IMR-90 (cell line): Measurements from ENCODE around the gene ANKRD16. TPM values are rescaled to one million over a fixed set of nuclear protein-coding genes. Genes with fewer than 3 reads are reported as not detected.

ENCODE experiments used
- ATAC-seq: fragments of 200-7000 bp; cut with Tn5 transposase; 2 replicates; pipeline ENCODE4 v1.9.1; 2020; ENCODE audit warnings: low read depth, mild to moderate bottlenecking, moderate library complexity
- BruUV-seq: library from RNA; stranded (reverse); fragments of 400-500 nt; replicated peaks from 2 replicates; lab custom pipeline; 2021; lab: Mats Ljungman, UMichigan
- CTCF ChIA-PET: fragments of 300-600 bp; formaldehyde crosslinking; extraction: SDS; loops from one replicate; lab custom pipeline; 2021; ENCODE audit warnings: antibody characterized with exemption; lab: Yijun Ruan, JAX
- POLR2A ChIA-PET: fragments of 300-600 bp; sonication (Branson Sonifier 250); formaldehyde crosslinking; loops from one replicate; lab custom pipeline; 2022; ENCODE audit warnings: antibody characterized with exemption; ENCODE audit not compliant: unreplicated experiment; lab: Charles Lee
- DNase-seq: peaks from one replicate; pipeline ENCODE4 v3.0.0; 2013
- H2AFZ ChIP-seq: replicated peaks from 2 replicates; pipeline ENCODE3; 2013; ENCODE audit warnings: low read length, mild to moderate bottlenecking; ENCODE audit not compliant: poor library complexity
- H2AK5ac ChIP-seq: 2 replicates; pipeline ENCODE4 v1.6.1; 2013; ENCODE audit warnings: low read depth, low read length, inconsistent platforms
- H2AK9ac ChIP-seq: replicated peaks from 2 replicates; pipeline ENCODE3; 2013; ENCODE audit warnings: mild to moderate bottlenecking, low read depth, low read length, moderate library complexity; ENCODE audit not compliant: poor library complexity
- H2BK120ac ChIP-seq: 2 replicates; pipeline ENCODE4 v1.6.1; 2013; ENCODE audit warnings: low read depth, low read length, inconsistent platforms
- H2BK15ac ChIP-seq: 3 replicates; pipeline ENCODE4 v1.6.1; 2013; ENCODE audit warnings: low read depth, low read length, inconsistent platforms
- H2BK20ac ChIP-seq: 2 replicates; pipeline ENCODE4 v1.6.1; 2013; ENCODE audit warnings: low read depth, mild to moderate bottlenecking, inconsistent platforms, low read length, moderate library complexity
- H2BK5ac ChIP-seq: 2 replicates; pipeline ENCODE4 v1.6.1; 2013; ENCODE audit warnings: mild to moderate bottlenecking, low read depth, low read length, inconsistent platforms; ENCODE audit not compliant: poor library complexity, severe bottlenecking
- H3K14ac ChIP-seq: replicated peaks from 2 replicates; pipeline ENCODE4 v1.6.1; 2013; ENCODE audit warnings: low read depth, low read length, inconsistent platforms
- H3K18ac ChIP-seq: 2 replicates; pipeline ENCODE4 v1.6.1; 2013; ENCODE audit warnings: low read depth, low read length, control low read depth
- H3K23ac ChIP-seq: 2 replicates; pipeline ENCODE4 v1.6.1; 2013; ENCODE audit warnings: low read depth, low read length, inconsistent platforms
- H3K27ac ChIP-seq: 2 replicates; pipeline ENCODE4 v1.5.1; 2013; ENCODE audit warnings: mild to moderate bottlenecking, control low read depth, low read length; ENCODE audit not compliant: insufficient read depth
- H3K27me3 ChIP-seq: 2 replicates; pipeline ENCODE4 v1.6.1; 2013; ENCODE audit warnings: low read length; ENCODE audit not compliant: control insufficient read depth, insufficient read depth
- H3K36me3 ChIP-seq: 2 replicates; pipeline ENCODE4 v1.6.1; 2013; ENCODE audit warnings: low read length, mixed read lengths; ENCODE audit not compliant: control insufficient read depth, insufficient read depth
- H3K4ac ChIP-seq: 2 replicates; pipeline ENCODE4 v1.6.1; 2013; ENCODE audit warnings: low read depth, low read length, inconsistent platforms
- H3K4me1 ChIP-seq: 2 replicates; pipeline ENCODE4 v1.6.1; 2013; ENCODE audit warnings: low read length, mixed read lengths; ENCODE audit not compliant: control insufficient read depth, insufficient read depth
- H3K4me2 ChIP-seq: 2 replicates; pipeline ENCODE4 v1.6.1; 2013; ENCODE audit warnings: low read depth, mild to moderate bottlenecking, control low read depth, low read length, moderate library complexity
- H3K4me3 ChIP-seq: 2 replicates; pipeline ENCODE4 v1.5.1; 2013; ENCODE audit warnings: low read depth, mild to moderate bottlenecking, control low read depth, low read length, moderate library complexity; ENCODE audit not compliant: insufficient read depth
- H3K56ac ChIP-seq: 2 replicates; pipeline ENCODE4 v1.6.1; 2013; ENCODE audit warnings: low read length, inconsistent platforms; ENCODE audit not compliant: insufficient read depth; ENCODE audit errors: extremely low read depth
- H3K79me1 ChIP-seq, 2 experiments: 2 replicates each; pipeline ENCODE4 v1.6.1; 2013; ENCODE audit warnings: low read length in 2 of 2, inconsistent platforms in 1 of 2, low read depth in 1 of 2
- H3K9ac ChIP-seq: 2 replicates; pipeline ENCODE4 v1.6.1; 2013; ENCODE audit warnings: low read depth, low read length, control low read depth
- H3K9me1 ChIP-seq: 2 replicates; pipeline ENCODE4 v1.6.1; 2013; ENCODE audit warnings: low read length, inconsistent platforms; ENCODE audit not compliant: insufficient read depth
- H3K9me3 ChIP-seq: 2 replicates; pipeline ENCODE4 v1.6.1; 2013; ENCODE audit warnings: low read length; ENCODE audit not compliant: control insufficient read depth, insufficient read depth
- H4K20me1 ChIP-seq: 2 replicates; pipeline ENCODE4 v1.6.1; 2013; ENCODE audit warnings: low read length, inconsistent platforms; ENCODE audit not compliant: insufficient read depth
- H4K5ac ChIP-seq: 2 replicates; pipeline ENCODE4 v1.6.1; 2013; ENCODE audit warnings: mild to moderate bottlenecking, low read depth, low read length, control low read depth
- H4K8ac ChIP-seq, 2 experiments: 2 replicates each; pipeline ENCODE4 v1.6.1; 2013; ENCODE audit warnings: low read depth in 2 of 2, low read length in 2 of 2, control low read depth in 1 of 2, inconsistent platforms in 1 of 2
- H4K91ac ChIP-seq: 2 replicates; pipeline ENCODE4 v1.6.1; 2013; ENCODE audit warnings: low read depth, low read length, inconsistent platforms; ENCODE audit not compliant: insufficient read depth
- MAZ ChIP-seq: IDR thresholded peaks from 2 replicates; pipeline ENCODE4 v1.6.1; 2012; ENCODE audit warnings: low read depth, mild to moderate bottlenecking, low read length, improper control_type of control experiment, moderate library complexity, borderline replicate concordance
- RAD21 ChIP-seq: IDR thresholded peaks from 2 replicates; pipeline ENCODE4 v1.6.1; 2012; ENCODE audit warnings: low read length, improper control_type of control experiment
- SMC3 ChIP-seq: fragments of 150-350 bp; IDR thresholded peaks from 2 replicates; pipeline ENCODE4 v1.6.1; 2016; ENCODE audit warnings: low read depth, mild to moderate bottlenecking, antibody characterized with exemption, low read length, moderate library complexity
- USF2 ChIP-seq: fragments of 150-350 bp; IDR thresholded peaks from 2 replicates; pipeline ENCODE4 v1.6.1; 2017; ENCODE audit warnings: mild to moderate bottlenecking, antibody characterized with exemption, low read length, low read depth
- WGBS, 2 experiments: methylation state at CpG; one replicate each; pipeline versions ENCODE4 v1.1.5 to v1.1.7; 2013; ENCODE audit warnings: missing lambda C conversion rate in 2 of 2; ENCODE audit not compliant: insufficient read length in 1 of 2; ENCODE audit errors: extremely low coverage in 2 of 2; 5-methylcytosine and 5-hydroxymethylcytosine counted together
- dilution Hi-C: fragments of 300-500 bp; cut with HindIII; formaldehyde crosslinking; loops from one replicate; pipeline ENCODE4 v1.14.3; 2018; ENCODE audit warnings: low sequenced_read_pairs; ENCODE audit not compliant: unreplicated experiment
- in situ Hi-C: fragments of 300-500 bp; cut with MboI; formaldehyde crosslinking; loops from 3 replicates; pipeline ENCODE4 v1.14.3; 2019; ENCODE audit warnings: low sequenced_read_pairs, inconsistent platforms, mixed read lengths
- intact Hi-C: fragments of 100-400 bp; cut with micrococcal nuclease; formaldehyde crosslinking; loops from 2 replicates; pipeline ENCODE4 v1.10.0; 2022
- polyA plus RNA-seq, 3 experiments: library from polyadenylated mRNA; depleted of rRNA; stranded (reverse); fragments of >200 nt; gene quantifications; 2 replicates each; pipeline ENCODE4 v1.2.3, GENCODE V29; 2012; ENCODE audit warnings: low replicate concordance in 1 of 3
- total RNA-seq: library from RNA; depleted of rRNA; stranded (reverse); fragments of >200 nt; gene quantifications from 2 replicates; pipeline ENCODE4 v1.2.3, GENCODE V29; 2012

The ANKRD16 gene
- total and polyA plus RNA-seq, 2 of the 4 experiments (the other 2 are of a cell fraction) = 5.1 to 5.7 TPM

- H3K18ac ChIP-seq = no peak overlapping the region
- H3K14ac ChIP-seq = no peak overlapping the region
- CTCF ChIA-PET = interaction anchor here (0.6 kb wide), 1 partner anchor 10 kb away, joined by 4 read pairs; no protein-coding TSS in a partner anchor
- dilution Hi-C loops = no loop called here
- no peak overlapping the region for H3K23ac ChIP-seq
- H3K36me3 ChIP-seq = peaks cover 23% of the 10 kb centered on the region
- no peak overlapping the region for H4K5ac ChIP-seq
- peaks cover 56% of the 10 kb centered on the region for H4K20me1 ChIP-seq
- H4K8ac ChIP-seq = no peak overlapping the region
- no peak overlapping the region for H4K91ac ChIP-seq
- no peak overlapping the region for H2BK5ac ChIP-seq
- no peak overlapping the region for H2AFZ ChIP-seq
- peaks cover 4% of the 10 kb centered on the region for H3K9me3 ChIP-seq
- H3K79me1 ChIP-seq = peaks cover 42 to 74% of the 10 kb centered on the region in 2 experiments
- WGBS, 2 experiments = no CpG with 5 or more reads among the region's 2 CpGs
- no peaks in the 10 kb centered on the region for H3K27me3 ChIP-seq
- H2BK20ac ChIP-seq = no peak overlapping the region
- H3K4me3 ChIP-seq = no peak overlapping the region
- no peak overlapping the region for H2AK5ac ChIP-seq
- TF ChIP-seq SMC3 (no peak), MAZ (no peak), RAD21 (no peak), USF2 (no peak)
- H3K4ac ChIP-seq = no peak overlapping the region
- no peak overlapping the region for H2AK9ac ChIP-seq
- H3K56ac ChIP-seq = no peak overlapping the region
- no peak overlapping the region for H3K9ac ChIP-seq
- peaks cover 6% of the 10 kb centered on the region for H3K4me1 ChIP-seq
- no peak overlapping the region for H2BK15ac ChIP-seq
- H3K4me2 ChIP-seq = no peak overlapping the region
- no TSS peak for BruUV-seq
- peaks cover 14% of the 10 kb centered on the region for H3K9me1 ChIP-seq
- DNase-seq = no peak
- in situ Hi-C loops = no loop called here
- H2BK120ac ChIP-seq = no peak overlapping the region
- POLR2A ChIA-PET = no interaction called here
- no peak for ATAC-seq
- H3K27ac ChIP-seq = no peak overlapping the region
- intact Hi-C loops = loop anchor here (5.0 kb wide), 1 partner anchor 34 kb away; no protein-coding TSS in a partner anchor
Measured at GRCh38 chr10:5893321-5893720, 3.6 kb upstream of the ANKRD16 start.
